ENCODE data around the gene METTL27.
A peak's percentile ranks its signal among the peaks of the same experiment; 100 is the strongest.
"Not testable (repeated sequence)": the region's sequence is repeated elsewhere in the genome, so short reads cannot be mapped to it uniquely, and the experiment has no call there.

The METTL27 gene
- 0 to 1.3 reads per million in 2 donors for total RNA-seq

DNA sequence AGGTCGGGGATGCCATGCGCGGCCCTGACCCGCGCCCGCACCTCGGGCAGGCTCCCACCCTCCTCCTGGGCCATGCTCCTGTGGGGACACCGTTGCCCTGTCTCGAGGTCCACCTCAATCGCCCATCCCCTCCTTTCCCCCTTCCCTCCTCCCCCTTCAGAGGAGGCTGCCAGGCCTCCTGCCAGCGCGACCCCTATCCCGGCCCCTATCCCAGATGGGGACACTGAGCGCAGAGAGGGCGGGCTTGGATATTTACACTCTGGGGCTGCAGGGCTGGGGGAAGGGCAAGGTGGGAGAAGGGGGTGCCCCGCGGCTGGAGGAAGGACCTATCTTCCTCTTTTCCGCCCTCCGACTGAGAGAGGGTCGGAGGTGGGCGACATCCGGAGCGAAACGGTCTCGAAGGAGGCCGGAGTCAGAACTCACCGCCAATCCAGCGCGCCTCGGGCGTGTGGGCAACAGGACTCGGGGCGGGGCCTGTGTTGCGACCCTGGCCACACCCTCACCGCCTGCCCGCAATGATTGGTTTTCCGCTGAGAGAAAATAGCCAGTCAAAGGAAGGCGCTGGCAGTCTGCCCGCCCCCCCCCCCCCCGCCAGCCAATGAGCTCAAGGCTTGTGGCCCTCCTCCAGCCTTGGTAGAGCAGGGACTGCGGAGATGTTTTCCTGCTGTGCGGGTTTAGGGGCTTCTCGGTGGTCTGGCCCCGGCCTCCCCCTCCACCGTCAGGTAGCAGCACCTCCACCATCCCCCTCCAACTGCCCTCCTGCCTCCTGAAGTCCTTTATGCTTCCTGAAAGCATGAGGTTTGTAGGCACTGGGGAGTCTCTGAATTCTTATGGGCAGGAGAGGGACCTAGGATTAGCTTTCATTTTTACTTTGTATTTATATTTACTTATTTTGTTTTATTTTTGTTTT is at the start of gene METTL27:
METTL27 (minus strand) TSS at position 450 of the 910 bp plus-strand sequence; CDS start at position 74, 376 bp downstream.
- peak; percentile 79 for DNase-seq

- no peak for DNase-seq
These were observed 49.0 kb upstream of the METTL27 start for GRCh38 chr7:73891178-73891885.

- no peak for DNase-seq
These were observed 48.3 kb upstream of the METTL27 start for GRCh38 chr7:73890555-73891147.

DNA sequence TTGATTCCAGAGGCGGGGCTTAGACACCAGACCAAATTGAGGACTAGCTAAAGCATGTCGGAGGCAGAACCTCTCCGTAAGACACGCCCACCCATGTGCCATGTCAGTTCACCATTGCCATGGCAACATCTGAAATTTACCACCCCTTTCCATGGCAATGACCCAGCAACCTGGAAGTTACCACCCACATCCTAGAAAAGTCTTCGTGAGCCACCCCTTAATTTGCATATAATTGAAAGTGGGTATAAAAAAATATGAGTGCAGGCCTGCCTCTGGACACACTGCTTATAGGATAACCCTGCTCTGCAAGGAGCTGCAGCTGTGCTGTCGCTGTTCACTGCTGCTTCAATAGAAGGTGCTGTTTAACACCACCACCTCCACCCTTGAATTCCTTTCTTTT is 46.6 kb upstream of the METTL27 start:
- DNase-seq: no peak

- no peak for DNase-seq
These were observed 45.4 kb upstream of the METTL27 start for GRCh38 chr7:73887762-73888161.

DNA sequence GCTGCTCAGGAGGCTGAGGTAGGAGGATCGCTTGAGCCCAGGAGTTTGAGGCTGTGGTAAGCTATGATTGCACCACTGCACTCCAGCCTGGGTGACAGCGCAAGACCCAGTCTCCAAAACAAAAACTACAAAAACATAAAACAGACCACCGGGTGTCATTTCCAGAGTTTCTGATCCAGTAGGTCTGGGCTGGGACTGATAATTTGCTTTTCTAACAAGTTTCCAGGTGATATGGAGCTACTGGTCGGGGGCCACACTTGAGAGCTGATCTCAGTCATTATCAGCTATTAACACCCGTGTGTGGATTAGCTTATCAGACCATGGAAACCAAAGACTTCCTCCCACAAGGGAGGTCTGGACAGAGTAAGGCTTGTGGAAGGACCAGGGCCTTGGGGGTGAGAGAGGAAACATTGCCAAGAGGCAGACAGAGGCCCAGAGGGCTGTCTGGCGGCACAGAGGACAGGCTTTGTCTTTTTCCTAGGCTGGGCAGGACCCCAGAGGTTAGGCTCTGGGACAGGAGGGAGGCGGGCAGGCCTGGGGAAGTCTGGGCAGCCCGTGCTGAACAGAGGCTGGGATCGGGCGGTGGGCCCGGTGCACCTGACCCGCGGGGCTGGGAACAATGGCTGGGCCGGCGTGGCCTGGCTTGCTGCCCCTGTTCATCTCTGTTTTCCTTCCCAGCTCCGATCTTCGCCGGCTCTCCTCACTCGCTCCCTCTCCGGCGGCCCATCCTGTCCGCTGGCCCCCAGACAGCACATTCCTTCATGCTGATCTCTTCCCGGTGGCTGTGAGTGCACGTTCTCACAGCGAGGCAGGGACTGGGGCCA is 43.9 kb upstream of the METTL27 start:
- DNase-seq: no peak

GRCh38 chr7:73885433-73885974 is 43.2 kb upstream of the METTL27 start:
- no peak for DNase-seq

DNA sequence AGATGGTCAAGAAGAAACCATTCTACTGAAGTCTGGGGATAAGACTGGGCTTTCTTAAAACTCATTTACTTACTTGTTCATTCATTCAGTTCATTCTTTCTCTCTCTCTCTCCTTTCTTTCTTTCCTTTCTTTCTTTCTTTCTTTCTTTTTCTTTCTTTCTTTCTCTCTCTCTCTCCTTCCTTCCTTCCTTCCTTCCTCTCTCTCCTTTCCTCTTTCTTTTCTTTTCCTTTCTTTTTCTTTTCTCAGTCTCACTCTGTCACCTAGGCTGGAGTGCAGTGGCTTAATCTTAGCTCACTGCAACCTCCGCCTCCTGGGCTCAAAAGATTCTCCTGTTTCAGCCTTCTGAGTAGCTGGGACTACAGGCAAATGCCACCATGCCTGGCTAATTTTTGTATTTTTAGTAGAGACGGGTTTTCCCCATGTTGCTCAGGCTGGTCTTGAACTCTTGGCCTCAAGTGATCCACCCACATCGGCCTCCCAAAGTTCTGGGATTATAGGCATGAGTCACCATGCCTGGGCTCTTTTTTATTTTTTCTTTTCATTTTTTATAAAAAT is 42.6 kb upstream of the METTL27 start:
- not testable (repeated sequence) for DNase-seq

DNA sequence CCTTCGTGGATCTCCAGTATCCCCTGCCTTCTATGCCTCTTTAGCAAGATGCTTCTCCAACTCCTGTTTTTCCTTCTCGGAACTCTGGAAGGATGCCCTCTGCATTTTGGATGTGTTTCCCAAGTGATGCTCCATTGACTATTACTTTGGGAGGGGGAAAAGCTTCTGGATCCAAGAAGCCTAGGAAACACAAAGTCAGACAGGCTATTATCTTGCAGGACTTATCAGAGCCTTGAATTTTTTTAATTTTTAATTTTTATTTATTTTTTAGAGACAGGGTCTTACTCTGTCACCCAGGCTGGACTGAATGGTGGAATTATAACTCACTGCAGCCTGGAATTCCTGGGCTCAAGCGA is 39.7 kb upstream of the METTL27 start:
- DNase-seq: no peak

- DNase-seq: no peak
These were observed 39.2 kb upstream of the METTL27 start for GRCh38 chr7:73881352-73882046.

- DNase-seq: no peak
These were observed 38.5 kb upstream of the METTL27 start for GRCh38 chr7:73880755-73881328.

DNA sequence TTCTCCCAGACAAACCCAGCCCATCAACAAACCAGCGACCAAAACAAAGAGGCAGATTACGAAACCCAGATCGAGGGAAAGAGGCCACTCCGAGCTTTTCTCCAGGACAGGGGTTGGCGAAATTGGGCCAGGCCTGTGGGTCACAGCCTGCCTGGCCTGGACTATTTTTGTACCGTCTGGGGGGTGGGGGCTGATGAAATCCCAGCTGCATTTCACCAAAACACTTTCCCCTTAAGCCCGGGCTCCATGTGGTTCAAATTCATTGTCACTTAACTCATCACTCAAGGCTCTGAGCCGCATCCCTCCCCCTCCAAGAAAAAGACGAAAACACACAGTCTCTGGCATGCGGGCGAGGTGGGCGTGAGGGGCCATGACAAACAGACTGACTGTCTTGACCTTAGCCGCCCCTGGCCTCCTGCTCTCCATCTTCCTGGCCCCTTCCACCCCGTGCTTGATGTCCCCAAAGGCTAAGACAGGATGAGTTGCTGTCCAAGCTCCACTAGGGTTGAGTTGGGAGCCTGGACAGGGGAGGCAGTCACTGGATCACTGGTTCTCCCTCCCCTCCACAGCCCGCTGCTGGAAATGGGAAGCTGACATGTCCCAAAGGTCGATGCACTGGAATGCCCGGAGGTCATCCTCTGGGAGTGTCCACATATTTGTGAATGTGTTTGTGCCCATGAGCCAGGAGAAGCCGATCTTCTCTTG is 37.8 kb upstream of the METTL27 start:
- no peak for DNase-seq

GRCh38 chr7:73876973-73877372 is 34.7 kb upstream of the METTL27 start:
- DNase-seq: no peak

- DNase-seq: no peak
These were observed 34.0 kb upstream of the METTL27 start for GRCh38 chr7:73876361-73876760.

DNA sequence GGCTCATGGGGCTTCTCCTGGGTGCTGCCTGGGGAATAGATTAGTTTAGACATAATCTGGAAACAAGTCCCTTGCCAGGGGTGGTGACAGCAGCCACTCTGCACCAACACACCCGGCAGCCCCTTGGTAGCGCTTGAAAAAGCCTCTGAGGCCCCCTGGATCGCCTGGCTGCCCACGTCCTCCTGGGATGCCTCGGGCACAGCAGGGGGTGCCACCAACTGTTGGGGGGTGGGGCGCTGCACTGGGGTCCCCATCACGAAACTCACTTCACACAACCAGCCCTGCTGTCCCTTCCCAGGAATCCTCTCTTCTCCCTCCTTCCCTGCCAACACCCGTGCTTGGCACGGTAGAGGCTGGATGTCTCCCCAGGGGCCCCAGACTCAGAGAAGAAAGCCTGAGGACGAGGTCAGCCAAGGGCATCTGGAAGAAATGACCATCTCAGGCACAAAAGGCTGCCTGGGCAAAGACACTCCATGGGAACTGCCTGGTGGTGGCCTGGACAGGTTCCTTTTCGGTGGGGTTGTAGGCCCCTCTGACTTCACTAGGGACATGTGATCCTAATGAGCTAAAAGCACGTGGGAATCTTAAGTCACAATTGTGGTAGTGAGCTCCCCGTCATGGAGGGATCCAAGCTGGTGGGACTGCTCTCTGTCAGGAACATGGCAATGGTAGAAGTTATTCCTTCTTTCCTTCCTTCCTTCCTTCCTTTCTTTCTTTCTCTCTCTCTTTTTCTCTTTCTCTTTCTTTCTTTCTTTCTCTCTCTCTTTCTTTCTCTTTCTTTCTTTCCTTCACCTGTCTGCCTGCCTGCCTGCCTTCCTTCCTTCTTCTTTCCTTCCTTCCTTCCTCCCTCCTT is 30.0 kb upstream of the METTL27 start:
- no peak for DNase-seq

- DNase-seq: no peak
These were observed 29.1 kb upstream of the METTL27 start for GRCh38 chr7:73871163-73872011.

DNA sequence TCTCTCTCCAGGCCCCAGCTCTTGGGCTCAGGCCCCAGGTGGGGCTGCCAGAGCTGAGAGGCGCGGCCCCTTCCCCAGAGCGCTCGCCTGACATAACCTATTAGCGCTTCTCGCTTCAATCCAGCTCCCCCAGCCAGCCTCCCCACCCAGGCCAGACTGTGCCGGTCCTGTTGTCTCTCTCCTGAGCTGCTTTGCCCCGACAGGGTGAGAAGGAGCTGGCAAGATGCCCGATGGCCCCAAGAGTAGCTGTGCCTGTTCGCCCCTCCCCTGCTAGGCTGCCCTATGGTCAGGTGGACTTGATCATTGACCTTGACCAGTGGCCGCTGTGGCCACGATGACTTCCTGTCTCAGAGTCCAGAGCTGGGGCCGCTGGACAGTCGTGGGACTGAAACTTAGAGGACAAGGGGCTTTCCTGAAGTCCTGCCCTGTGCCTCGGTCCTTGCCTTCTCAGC is 27.8 kb upstream of the METTL27 start:
- no peak for DNase-seq
